Endothelial cell of umbilical vein (primary cell): ENCODE measurements around the gene UGT8. TPM values are rescaled to one million over a fixed set of nuclear protein-coding genes. Genes with fewer than 3 reads are reported as not detected.

Experiments
- BruUV-seq: library from RNA; stranded (reverse); fragments of 400-500 nt; replicated peaks from 2 replicates; lab custom pipeline; 2021; lab: Mats Ljungman, UMichigan
- CTCF ChIA-PET: fragments of 300-600, 350-600 bp; sonication (Branson Sonifier 250); formaldehyde crosslinking; loops from one replicate; lab custom pipeline; 2021; ENCODE audit warnings: antibody characterized with exemption, inconsistent platforms; lab: Charles Lee
- POLR2A ChIA-PET: fragments of 300-600, 350-600 bp; sonication (Branson Sonifier 250); formaldehyde crosslinking; loops from one replicate; lab custom pipeline; 2021; ENCODE audit warnings: antibody characterized with exemption, inconsistent platforms; lab: Charles Lee
- DNase-seq: peaks from one replicate; pipeline ENCODE4 v3.0.0-alpha.2; 2011; ENCODE audit warnings: low read depth, low spot score
- FAIRE-seq: peaks from 2 replicates; lab custom pipeline; 2011; peaks lifted over from hg19 to GRCh38; lab: Jason Lieb, UNC
- H2AFZ ChIP-seq: 2 replicates; pipeline ENCODE4 v1.6.0; 2012; ENCODE audit warnings: low read depth, low read length, control low read depth, inconsistent platforms
- H3K27ac ChIP-seq: 2 replicates; pipeline ENCODE4 v1.5.1; 2011; ENCODE audit warnings: low read depth, mild to moderate bottlenecking, control low read depth, low read length, moderate library complexity; ENCODE audit not compliant: insufficient read depth
- H3K27me3 ChIP-seq, 2 experiments: 2 replicates each; pipeline versions ENCODE4 v1.6.0 to v1.6.1; 2011; ENCODE audit warnings: low read length in 2 of 2, mixed read lengths in 1 of 2; ENCODE audit not compliant: control insufficient read depth in 2 of 2, insufficient read depth in 2 of 2
- H3K36me3 ChIP-seq, 2 experiments: 2 replicates in 1 of 2; 3 replicates in 1 of 2; pipeline ENCODE4 v1.5.1; 2011; ENCODE audit warnings: low read length in 2 of 2, mild to moderate bottlenecking in 1 of 2, moderate library complexity in 1 of 2; ENCODE audit not compliant: control insufficient read depth in 2 of 2, insufficient read depth in 2 of 2; ENCODE audit errors: extremely low read depth in 1 of 2
- H3K4me1 ChIP-seq: 3 replicates; pipeline ENCODE4 v1.5.1; 2011; ENCODE audit warnings: mild to moderate bottlenecking, low read length; ENCODE audit not compliant: control insufficient read depth, insufficient read depth; ENCODE audit errors: extremely low read depth
- H3K4me2 ChIP-seq: 2 replicates; pipeline ENCODE4 v1.6.1; 2011; ENCODE audit warnings: low read length, control low read depth, mixed read lengths; ENCODE audit not compliant: insufficient read depth
- H3K4me3 ChIP-seq, 3 experiments: fragments of 200-600 bp in 1 of 3; sonication (generic), shearing (Covaris generic) in 1 of 3; replicated peaks in 1 of 3; 2 replicates each; pipeline ENCODE4 v1.5.1; 2011 to 2016; ENCODE audit warnings: control low read depth in 3 of 3, low read length in 3 of 3, mild to moderate bottlenecking in 2 of 3, inconsistent platforms in 1 of 3, low read depth in 1 of 3, moderate library complexity in 1 of 3; ENCODE audit not compliant: insufficient read depth in 1 of 3
- H3K79me2 ChIP-seq: 2 replicates; pipeline ENCODE4 v1.6.0; 2012; ENCODE audit warnings: low read length, inconsistent platforms; ENCODE audit not compliant: control insufficient read depth, insufficient read depth
- H3K9ac ChIP-seq: replicated peaks from 2 replicates; pipeline ENCODE3; 2011; ENCODE audit warnings: low read length, control low read depth; ENCODE audit not compliant: insufficient read depth; ENCODE audit errors: extremely low read depth
- H3K9me1 ChIP-seq: replicated peaks from 3 replicates; pipeline ENCODE4 v1.6.0; 2011; ENCODE audit warnings: mild to moderate bottlenecking, low read length; ENCODE audit not compliant: control insufficient read depth, insufficient read depth; ENCODE audit errors: extremely low read depth
- H3K9me3 ChIP-seq: replicated peaks from 2 replicates; pipeline ENCODE4 v1.5.1; 2012; ENCODE audit warnings: low read length, inconsistent platforms; ENCODE audit not compliant: control insufficient read depth, insufficient read depth
- H4K20me1 ChIP-seq: replicated peaks from 2 replicates; pipeline ENCODE3; 2011; ENCODE audit warnings: mild to moderate bottlenecking, low read length; ENCODE audit not compliant: control insufficient read depth, insufficient read depth; ENCODE audit errors: extremely low read depth
- EZH2 ChIP-seq: IDR thresholded peaks from 2 replicates; pipeline ENCODE4 v1.6.1; 2012; ENCODE audit warnings: borderline replicate concordance, low read depth, mild to moderate bottlenecking, moderate library complexity, low read length, inconsistent platforms; ENCODE audit not compliant: severe bottlenecking
- FOS ChIP-seq: IDR thresholded peaks from 2 replicates; pipeline ENCODE4 v1.6.1; 2011; ENCODE audit warnings: mild to moderate bottlenecking, low read length, moderate library complexity, borderline replicate concordance; ENCODE audit not compliant: insufficient read depth
- GATA2 ChIP-seq: IDR thresholded peaks from 2 replicates; pipeline ENCODE4 v1.7.0; 2011; ENCODE audit warnings: low read depth, mild to moderate bottlenecking, moderate library complexity, mixed read lengths, low read length; ENCODE audit not compliant: insufficient read length, insufficient read depth
- JUN ChIP-seq: IDR thresholded peaks from 2 replicates; pipeline ENCODE4 v1.6.1; 2011; ENCODE audit warnings: borderline replicate concordance, low read depth; ENCODE audit not compliant: insufficient read length, insufficient read depth
- MAX ChIP-seq: IDR thresholded peaks from 2 replicates; pipeline ENCODE4 v1.6.1; 2011; ENCODE audit not compliant: insufficient read depth, insufficient read length
- MYC ChIP-seq: IDR thresholded peaks from one replicate; pipeline ENCODE4 v1.6.1; 2011; ENCODE audit warnings: mild to moderate bottlenecking, low read depth, low read length
- POLR2A ChIP-seq: IDR thresholded peaks from 2 replicates; pipeline ENCODE4 v1.6.1; 2012; ENCODE audit warnings: low read depth, mild to moderate bottlenecking, control low read depth, low read length
- POLR2AphosphoS5 ChIP-seq: IDR thresholded peaks from 2 replicates; pipeline ENCODE4 v1.6.1; 2012; ENCODE audit warnings: low read depth, mild to moderate bottlenecking, control low read depth, low read length, moderate library complexity; ENCODE audit not compliant: insufficient read depth
- dilution Hi-C: fragments of 300-500 bp; cut with MboI; formaldehyde crosslinking; loops from one replicate; pipeline ENCODE4 v1.15.0; 2019; ENCODE audit warnings: low sequenced_read_pairs; ENCODE audit not compliant: extremely low pct_ligation_motif_present
- intact Hi-C: fragments of 100-400 bp; cut with micrococcal nuclease; formaldehyde crosslinking; loops from one replicate; pipeline ENCODE4 v1.10.0; 2022
- polyA plus RNA-seq, 4 experiments: library from polyadenylated mRNA; depleted of rRNA in 3 of 4; stranded (reverse) in 3 of 4; unstranded in 1 of 4; fragments of >200 nt; gene quantifications; 2 replicates each; pipeline versions ENCODE4 v1.2.1 to v1.2.3, GENCODE V29; 2011 to 2012; ENCODE audit warnings: missing spikeins in 1 of 4
- total RNA-seq: library from RNA; stranded (reverse); gene quantifications from 2 replicates; pipeline ENCODE4 v1.2.3, GENCODE V29; 2021
- TF ChIP-seq, protein P1 (sequence below), 2 donors: IDR thresholded peaks; 1 replicate in 1 of 2; 2 replicates in 1 of 2; pipeline ENCODE4 v1.5.1; 2011; ENCODE audit warnings: low read length in 2 of 2, mild to moderate bottlenecking in 2 of 2, moderate library complexity in 2 of 2, control low read depth in 1 of 2, inconsistent platforms in 1 of 2, low read depth in 1 of 2; ENCODE audit not compliant: insufficient read depth in 1 of 2; ENCODE audit errors: extremely low read depth in 1 of 2

UGT8 gene
- total and polyA plus RNA-seq, 2 donors (not counting 3 experiments of a cell fraction or from before 2014, with no cell fraction given), result 0.11 TPM; not detected in 1

DNA sequence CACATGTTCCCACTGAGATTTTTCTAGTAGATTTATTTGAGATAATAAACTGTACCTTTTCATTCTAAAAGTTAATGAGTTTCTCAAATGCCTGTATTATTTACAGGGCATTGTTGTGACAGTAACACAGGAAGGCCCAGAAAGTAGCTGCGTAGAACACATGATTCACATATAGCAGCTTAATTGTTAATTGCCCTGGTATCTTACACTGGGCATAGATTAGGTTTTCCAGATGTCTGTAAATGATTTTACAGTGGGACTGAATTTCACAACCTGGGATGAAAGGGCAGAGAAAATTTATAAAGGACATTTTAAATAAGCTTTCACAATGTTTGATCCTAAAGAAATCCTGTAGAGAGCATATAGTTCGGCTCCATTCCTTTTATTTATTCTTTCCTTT lies 27.6 kb downstream of the UGT8 start:
- H3K27me3 ChIP-seq, result no peaks in the 10 kb centered on the region
- intact Hi-C loops, result no loop called here

More for the DNA sequence above, 27.6 kb downstream of the UGT8 start:
- dilution Hi-C loops, result no loop called here
- TF ChIP-seq POLR2AphosphoS5 (no peak), MYC (no peak), GATA2 (no peak), FOS (no peak), JUN (no peak), EZH2 (no peak), POLR2A (no peak), MAX (no peak)
- TF ChIP-seq, protein P1, sequence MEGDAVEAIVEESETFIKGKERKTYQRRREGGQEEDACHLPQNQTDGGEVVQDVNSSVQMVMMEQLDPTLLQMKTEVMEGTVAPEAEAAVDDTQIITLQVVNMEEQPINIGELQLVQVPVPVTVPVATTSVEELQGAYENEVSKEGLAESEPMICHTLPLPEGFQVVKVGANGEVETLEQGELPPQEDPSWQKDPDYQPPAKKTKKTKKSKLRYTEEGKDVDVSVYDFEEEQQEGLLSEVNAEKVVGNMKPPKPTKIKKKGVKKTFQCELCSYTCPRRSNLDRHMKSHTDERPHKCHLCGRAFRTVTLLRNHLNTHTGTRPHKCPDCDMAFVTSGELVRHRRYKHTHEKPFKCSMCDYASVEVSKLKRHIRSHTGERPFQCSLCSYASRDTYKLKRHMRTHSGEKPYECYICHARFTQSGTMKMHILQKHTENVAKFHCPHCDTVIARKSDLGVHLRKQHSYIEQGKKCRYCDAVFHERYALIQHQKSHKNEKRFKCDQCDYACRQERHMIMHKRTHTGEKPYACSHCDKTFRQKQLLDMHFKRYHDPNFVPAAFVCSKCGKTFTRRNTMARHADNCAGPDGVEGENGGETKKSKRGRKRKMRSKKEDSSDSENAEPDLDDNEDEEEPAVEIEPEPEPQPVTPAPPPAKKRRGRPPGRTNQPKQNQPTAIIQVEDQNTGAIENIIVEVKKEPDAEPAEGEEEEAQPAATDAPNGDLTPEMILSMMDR (IDR thresholded peaks at IDR 0.05; ENCODE audit: extremely low read depth in 1 of 2, insufficient read depth in 1 of 2, low read depth in 1 of 2, low read length in 2 of 2), result no peak
- CTCF ChIA-PET, result no interaction called here
- H3K36me3 ChIP-seq, result no peaks in the 10 kb centered on the region
- BruUV-seq, result no TSS peak
- no peaks in the 10 kb centered on the region for H3K9me3 ChIP-seq
- no peaks in the 10 kb centered on the region for H3K79me2 ChIP-seq
- no peak overlapping the region for H2AFZ ChIP-seq
- no peaks in the 10 kb centered on the region for H3K4me1 ChIP-seq
- H3K9me1 ChIP-seq, result no peaks in the 10 kb centered on the region
- H3K4me2 ChIP-seq, result no peak overlapping the region
- DNase-seq (no peak), FAIRE-seq (no peak)
- no peak overlapping the region for H3K4me3 ChIP-seq
- H4K20me1 ChIP-seq, result no peaks in the 10 kb centered on the region
- H3K9ac ChIP-seq, result no peak overlapping the region
- no peak overlapping the region for H3K27ac ChIP-seq
- POLR2A ChIA-PET, result no interaction called here
